ENCODE data around the gene RXRA. TPM values are rescaled to one million over a fixed set of nuclear protein-coding genes. Genes with fewer than 3 reads are reported as not detected.
"Not testable (repeated sequence)": the region's sequence is repeated elsewhere in the genome, so short reads cannot be mapped to it uniquely, and the experiment has no call there.

RXRA gene
- total RNA-seq, 3 donors from 2014 or later = 31.0 to 63.0 (median 31.5) TPM

DNA sequence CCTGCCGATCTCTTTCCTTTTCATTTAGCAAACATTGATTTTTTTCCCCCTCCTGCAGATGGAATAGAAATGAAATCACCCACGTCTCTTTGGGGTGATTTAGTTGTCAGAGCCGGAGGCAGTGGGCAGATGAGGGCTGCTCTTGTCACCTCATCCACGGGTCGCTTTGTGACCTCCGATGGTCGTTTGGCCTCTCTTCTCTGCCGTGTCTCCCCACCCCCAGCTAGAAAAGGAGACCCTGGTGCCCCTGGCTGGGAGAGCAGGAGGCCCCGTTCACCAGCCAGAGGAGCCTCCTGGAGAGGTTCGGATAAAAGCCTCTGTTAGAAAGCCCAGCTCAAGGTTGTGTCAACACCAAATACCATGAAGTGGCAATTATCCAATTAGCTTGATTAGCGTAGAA, 21.6 kb upstream of the RXRA start:
- Histone ChIP-seq H3K9me3 (no peaks in the 10 kb centered on the region), H3K4me3 (no peak overlapping the region), H3K27ac (no peak overlapping the region), H3K4me1 (no peaks in the 10 kb centered on the region), H3K36me3 (no peaks in the 10 kb centered on the region), H3K27me3 (no peaks in the 10 kb centered on the region)
- intact Hi-C loops (cut with DNase I; ENCODE audit: low total_unique reads) = no loop called here
- TF ChIP-seq POLR2AphosphoS5 (IDR thresholded peaks at IDR 0.05) = no peak
- TF ChIP-seq, protein P1, sequence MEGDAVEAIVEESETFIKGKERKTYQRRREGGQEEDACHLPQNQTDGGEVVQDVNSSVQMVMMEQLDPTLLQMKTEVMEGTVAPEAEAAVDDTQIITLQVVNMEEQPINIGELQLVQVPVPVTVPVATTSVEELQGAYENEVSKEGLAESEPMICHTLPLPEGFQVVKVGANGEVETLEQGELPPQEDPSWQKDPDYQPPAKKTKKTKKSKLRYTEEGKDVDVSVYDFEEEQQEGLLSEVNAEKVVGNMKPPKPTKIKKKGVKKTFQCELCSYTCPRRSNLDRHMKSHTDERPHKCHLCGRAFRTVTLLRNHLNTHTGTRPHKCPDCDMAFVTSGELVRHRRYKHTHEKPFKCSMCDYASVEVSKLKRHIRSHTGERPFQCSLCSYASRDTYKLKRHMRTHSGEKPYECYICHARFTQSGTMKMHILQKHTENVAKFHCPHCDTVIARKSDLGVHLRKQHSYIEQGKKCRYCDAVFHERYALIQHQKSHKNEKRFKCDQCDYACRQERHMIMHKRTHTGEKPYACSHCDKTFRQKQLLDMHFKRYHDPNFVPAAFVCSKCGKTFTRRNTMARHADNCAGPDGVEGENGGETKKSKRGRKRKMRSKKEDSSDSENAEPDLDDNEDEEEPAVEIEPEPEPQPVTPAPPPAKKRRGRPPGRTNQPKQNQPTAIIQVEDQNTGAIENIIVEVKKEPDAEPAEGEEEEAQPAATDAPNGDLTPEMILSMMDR (IDR thresholded peaks at IDR 0.05) = no peak
- TF ChIP-seq POLR2A (IDR thresholded peaks at IDR 0.05) = no peak
- no peak for DNase-seq (ENCODE audit: low spot score in 2 of 2)

DNA sequence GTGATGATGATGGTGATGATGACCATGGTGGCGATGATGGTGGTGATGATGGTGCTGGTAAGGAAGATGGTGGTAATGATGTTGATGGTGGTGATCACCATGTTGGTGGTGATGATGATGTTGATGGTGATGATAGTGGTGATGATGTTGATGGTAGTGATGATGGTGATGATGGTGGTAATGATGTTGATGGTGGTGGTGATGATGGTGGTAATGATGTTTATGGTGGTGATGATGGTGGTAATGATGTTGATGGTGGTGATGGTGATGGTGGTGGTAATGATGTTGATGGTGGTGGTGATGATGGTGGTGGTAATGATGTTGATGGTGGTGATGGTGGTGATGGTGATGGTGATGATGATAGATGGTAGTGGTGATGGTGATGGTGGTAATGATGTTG, 20.7 kb upstream of the RXRA start:
- DNase-seq (ENCODE audit: low spot score in 2 of 2) = no peak
- intact Hi-C loops (cut with DNase I; ENCODE audit: low total_unique reads) = no loop called here
- TF ChIP-seq, protein P1 (IDR thresholded peaks at IDR 0.05) = no peak
- TF ChIP-seq POLR2AphosphoS5 (IDR thresholded peaks at IDR 0.05) (no peak), POLR2A (IDR thresholded peaks at IDR 0.05) (no peak)
- H3K36me3 ChIP-seq = no peaks in the 10 kb centered on the region
- H3K4me3 ChIP-seq = no peak overlapping the region
- no peaks in the 10 kb centered on the region for H3K9me3 ChIP-seq
- no peaks in the 10 kb centered on the region for H3K4me1 ChIP-seq
- no peaks in the 10 kb centered on the region for H3K27me3 ChIP-seq
- no peak overlapping the region for H3K27ac ChIP-seq

DNA sequence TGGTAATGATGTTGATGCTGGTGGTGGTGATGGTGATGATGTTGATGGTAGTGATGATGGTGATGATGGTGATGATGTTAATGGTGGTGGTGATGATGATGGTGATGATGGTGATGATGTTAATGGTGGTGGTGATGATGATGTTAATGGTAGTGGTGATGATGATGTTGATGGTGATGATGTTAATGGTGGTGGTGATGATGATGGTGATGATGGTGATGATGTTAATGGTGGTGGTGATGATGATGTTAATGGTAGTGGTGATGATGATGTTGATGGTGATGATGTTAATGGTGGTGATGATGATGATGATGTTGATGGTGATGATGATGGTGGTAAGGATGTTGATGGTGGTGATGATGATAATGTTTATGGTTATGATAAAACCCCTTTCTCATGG, 20.2 kb upstream of the RXRA start:
- H3K36me3 ChIP-seq; H3K9me3 ChIP-seq; H3K27ac ChIP-seq; intact Hi-C loops (cut with DNase I; ENCODE audit: low total_unique reads); DNase-seq (ENCODE audit: low spot score in 2 of 2); H3K27me3 ChIP-seq; H3K4me3 ChIP-seq; H3K4me1 ChIP-seq: not testable (repeated sequence)

DNA sequence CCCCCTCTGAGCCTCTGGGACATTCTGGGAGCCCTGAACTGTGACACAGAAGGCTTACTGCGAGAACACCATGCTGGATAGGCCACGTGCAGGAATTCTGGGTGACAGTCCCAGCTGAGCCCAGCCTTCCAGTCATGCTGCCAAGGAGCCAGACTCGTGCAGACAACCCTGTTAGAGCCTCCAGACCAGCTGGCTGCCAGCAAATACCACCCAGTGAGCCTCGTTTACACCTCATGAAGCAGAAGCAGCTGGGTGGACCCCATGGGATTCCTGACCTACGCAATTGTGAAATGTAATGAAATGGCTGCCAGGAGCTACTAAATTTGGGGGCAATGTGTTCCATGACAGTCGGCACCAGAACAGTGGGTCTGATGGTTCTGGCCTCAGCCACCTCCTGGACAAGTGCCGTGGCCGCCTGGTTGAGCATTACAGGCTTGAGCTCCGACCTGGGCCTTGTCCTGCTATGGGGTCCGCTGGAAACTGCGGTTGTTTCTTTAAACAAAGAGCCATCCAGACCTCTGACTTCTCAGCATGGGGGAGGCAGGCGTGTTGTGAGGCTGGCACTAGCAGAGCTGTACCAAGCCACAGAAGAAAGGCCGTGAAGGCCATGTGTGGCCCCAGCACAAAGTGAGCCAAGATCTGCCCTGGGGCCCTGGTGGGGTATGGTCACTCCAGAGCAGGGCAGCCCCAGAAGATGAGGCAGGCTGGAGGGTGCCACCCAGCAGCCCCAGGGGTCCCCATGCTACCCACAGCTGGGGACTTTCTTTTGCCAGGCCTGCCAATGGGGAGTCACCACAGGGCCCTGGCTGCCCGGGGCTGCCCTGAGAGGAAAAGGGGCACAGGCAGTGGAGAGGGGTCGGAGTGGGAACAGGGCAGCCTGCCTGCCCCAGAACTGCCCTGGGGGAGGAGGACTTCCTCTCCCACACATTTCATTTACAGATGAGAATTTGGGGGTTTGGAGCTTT, 19.3 kb upstream of the RXRA start:
- H3K36me3 ChIP-seq = no peaks in the 10 kb centered on the region
- H3K27ac ChIP-seq = no peak overlapping the region
- DNase-seq (ENCODE audit: low spot score in 2 of 2) = no peak
- intact Hi-C loops (cut with DNase I; ENCODE audit: low total_unique reads) = no loop called here
- H3K4me1 ChIP-seq = no peaks in the 10 kb centered on the region
- H3K27me3 ChIP-seq = no peaks in the 10 kb centered on the region
- H3K4me3 ChIP-seq = no peak overlapping the region
- H3K9me3 ChIP-seq = no peaks in the 10 kb centered on the region
- no peak for TF ChIP-seq POLR2A (IDR thresholded peaks at IDR 0.05)
- TF ChIP-seq POLR2AphosphoS5 (IDR thresholded peaks at IDR 0.05) = no peak
- TF ChIP-seq, protein P1 (IDR thresholded peaks at IDR 0.05) = no peak

DNA sequence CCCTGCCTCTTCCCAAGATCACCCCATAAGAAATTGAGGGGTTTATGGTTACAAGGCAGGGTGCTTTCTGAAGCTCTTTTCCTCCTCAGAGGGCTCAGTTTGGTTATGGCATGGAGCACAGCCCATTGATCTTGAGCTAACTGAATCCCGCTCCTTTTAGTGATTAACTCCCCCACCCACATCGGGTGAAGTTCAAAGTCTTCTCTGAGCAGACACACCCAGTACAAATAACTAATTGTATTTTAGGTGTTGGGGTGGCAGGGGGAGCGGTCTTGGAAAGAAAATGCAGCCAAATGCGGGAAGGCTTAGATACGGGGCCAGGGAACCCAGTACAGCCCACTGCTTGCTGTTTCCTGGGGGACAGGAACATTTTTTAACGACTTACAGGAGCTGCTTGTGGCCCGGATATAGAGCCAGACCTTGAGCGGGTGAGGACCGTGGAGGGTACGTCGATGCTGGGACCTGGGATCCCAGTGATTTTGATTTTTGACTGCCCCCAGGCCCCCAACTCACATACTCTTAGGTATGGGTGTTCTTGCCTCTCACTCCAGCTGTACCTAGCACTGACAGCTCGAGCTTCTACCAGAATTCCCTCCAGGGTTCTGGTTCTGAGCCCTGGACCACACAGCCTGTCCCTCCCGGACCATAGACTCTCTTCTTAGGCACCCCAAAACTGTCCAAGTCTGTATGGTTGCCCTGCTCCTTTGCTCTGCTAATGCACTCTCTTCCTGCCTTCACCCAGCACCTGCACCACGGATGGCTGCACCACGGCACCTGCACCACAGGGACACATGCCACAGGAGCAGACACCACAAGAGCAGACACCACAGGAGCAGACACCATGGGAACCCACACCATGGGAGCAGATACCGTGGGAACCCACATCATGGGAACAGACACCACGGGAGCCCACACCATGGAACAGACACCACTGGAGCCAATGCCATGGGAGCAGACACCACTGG, 18.3 kb upstream of the RXRA start:
- intact Hi-C loops (cut with DNase I; ENCODE audit: low total_unique reads) = no loop called here
- no peaks in the 10 kb centered on the region for H3K9me3 ChIP-seq
- DNase-seq (ENCODE audit: low spot score in 2 of 2) = no peak

DNA sequence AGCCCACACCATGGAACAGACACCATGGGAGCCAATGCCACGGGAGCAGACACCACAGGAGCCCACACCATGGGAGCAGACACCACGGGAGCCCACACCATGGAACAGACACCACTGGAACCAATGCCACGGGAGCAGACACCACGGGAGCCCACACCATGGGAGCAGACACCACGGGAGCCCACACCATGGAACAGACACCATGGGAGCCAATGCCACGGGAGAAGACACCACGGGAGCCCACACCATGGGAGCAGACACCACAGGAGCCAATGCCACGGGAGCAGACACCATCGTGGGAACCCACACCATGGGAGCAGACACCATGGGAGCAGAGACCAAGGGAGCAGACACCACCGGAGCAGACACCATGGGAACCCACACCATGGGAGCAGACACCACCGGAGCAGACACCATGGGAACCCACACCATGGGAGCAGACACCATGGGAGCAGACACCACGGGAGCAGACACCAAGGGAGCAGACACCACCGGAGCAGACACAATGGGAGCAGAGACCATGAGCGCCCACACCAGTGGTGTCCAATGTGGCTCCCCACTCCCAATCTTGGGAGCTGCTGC, 17.5 kb upstream of the RXRA start:
- intact Hi-C loops (cut with DNase I; ENCODE audit: low total_unique reads); DNase-seq (ENCODE audit: low spot score in 2 of 2); H3K4me3 ChIP-seq; H3K36me3 ChIP-seq; H3K27ac ChIP-seq; H3K4me1 ChIP-seq; H3K9me3 ChIP-seq; H3K27me3 ChIP-seq: not testable (repeated sequence)

More for the DNA sequence above, 18.3 kb upstream of the RXRA start:
- Histone ChIP-seq H3K27me3 (no peaks in the 10 kb centered on the region), H3K4me1 (no peaks in the 10 kb centered on the region), H3K4me3 (no peak overlapping the region), H3K27ac (no peak overlapping the region), H3K36me3 (no peaks in the 10 kb centered on the region)
- TF ChIP-seq, protein P1 (IDR thresholded peaks at IDR 0.05) = no peak
- TF ChIP-seq POLR2AphosphoS5 (IDR thresholded peaks at IDR 0.05) (no peak), POLR2A (IDR thresholded peaks at IDR 0.05) (no peak)
